HTR-8/SVneo (cell line): Measurements from ENCODE around the gene SUSD1.
"Not testable (repeated sequence)": the region's sequence is repeated elsewhere in the genome, so short reads cannot be mapped to it uniquely, and the experiment has no call there.

Source experiments
- DNase-seq: peaks from one replicate; pipeline ENCODE4 v3.0.0; 2011; ENCODE audit warnings: low spot score, mixed read lengths; ENCODE audit not compliant: insufficient read length
- FAIRE-seq: peaks from 2 replicates; lab custom pipeline; 2011; peaks lifted over from hg19 to GRCh38; lab: Jason Lieb, UNC

The SUSD1 gene

GRCh38 chr9:112174965-112175795, at the start of gene SUSD1:
Gene SUSD1, minus strand, starts transcription at chr9:112175297. Its CDS starts 62 bp downstream, at chr9:112175235.
- DNase-seq (no peak), FAIRE-seq (no peak)

GRCh38 chr9:112224401-112225289, 49.5 kb upstream of the SUSD1 start:
- DNase-seq (no peak), FAIRE-seq (no peak)

GRCh38 chr9:112218908-112219307, 43.8 kb upstream of the SUSD1 start:
- no peak for DNase-seq
- no peak for FAIRE-seq

- no peak for DNase-seq
- no peak for FAIRE-seq
Measured at GRCh38 chr9:112212926-112213325, 37.8 kb upstream of the SUSD1 start.

- FAIRE-seq (no peak), DNase-seq (no peak)
Measured at GRCh38 chr9:112207451-112207850, 32.4 kb upstream of the SUSD1 start.

GRCh38 chr9:112203536-112203935, 28.4 kb upstream of the SUSD1 start:
- no peak for DNase-seq
- FAIRE-seq, result no peak

- DNase-seq (no peak), FAIRE-seq (no peak)
Measured at GRCh38 chr9:112200711-112201110, 25.6 kb upstream of the SUSD1 start.

GRCh38 chr9:112198646-112199045, 23.5 kb upstream of the SUSD1 start:
- DNase-seq (no peak), FAIRE-seq (no peak)

- FAIRE-seq (no peak), DNase-seq (no peak)
Measured at GRCh38 chr9:112194969-112195431, 19.9 kb upstream of the SUSD1 start.

GRCh38 chr9:112193572-112194288, 18.6 kb upstream of the SUSD1 start:
- FAIRE-seq (no peak), DNase-seq (no peak)

GRCh38 chr9:112190320-112190719, 15.2 kb upstream of the SUSD1 start:
- FAIRE-seq, DNase-seq: not testable (repeated sequence)

- no peak for DNase-seq
- FAIRE-seq, result no peak
Measured at GRCh38 chr9:112188884-112189283, 13.8 kb upstream of the SUSD1 start.

GRCh38 chr9:112187404-112187803, 12.3 kb upstream of the SUSD1 start:
- DNase-seq (no peak), FAIRE-seq (no peak)

- DNase-seq (no peak), FAIRE-seq (no peak)
Measured at GRCh38 chr9:112186695-112187094, 11.6 kb upstream of the SUSD1 start.

- no peak for FAIRE-seq
- DNase-seq, result no peak
Measured at GRCh38 chr9:112184946-112185345, 9.8 kb upstream of the SUSD1 start.

GRCh38 chr9:112184221-112184620, 9.1 kb upstream of the SUSD1 start:
- FAIRE-seq (no peak), DNase-seq (no peak)

GRCh38 chr9:112180387-112180881, 5.3 kb upstream of the SUSD1 start:
- DNase-seq, result no peak

GRCh38 chr9:112179816-112180215, 4.7 kb upstream of the SUSD1 start:
- FAIRE-seq (no peak), DNase-seq (no peak)

More at GRCh38 chr9:112180387-112180881, 5.3 kb upstream of the SUSD1 start:
- FAIRE-seq, result no peak

- FAIRE-seq (no peak), DNase-seq (no peak)
Measured at GRCh38 chr9:112176524-112176923, 1.4 kb upstream of the SUSD1 start.

GRCh38 chr9:112175796-112176315, 759 bp upstream of the SUSD1 start:
- DNase-seq (no peak), FAIRE-seq (no peak)
